HG03521 (cell line): ENCODE results near the gene MACROD2.
"Not testable (repeated sequence)": the region's sequence is repeated elsewhere in the genome, so short reads cannot be mapped to it uniquely, and the experiment has no call there.

Source experiments
- ATAC-seq: cut with Tn5 transposase; IDR thresholded peaks from one replicate; pipeline ENCODE4 v1.9.1; 2021; ENCODE audit warnings: mild to moderate bottlenecking, moderate library complexity; ENCODE audit not compliant: unreplicated experiment

Gene MACROD2

DNA sequence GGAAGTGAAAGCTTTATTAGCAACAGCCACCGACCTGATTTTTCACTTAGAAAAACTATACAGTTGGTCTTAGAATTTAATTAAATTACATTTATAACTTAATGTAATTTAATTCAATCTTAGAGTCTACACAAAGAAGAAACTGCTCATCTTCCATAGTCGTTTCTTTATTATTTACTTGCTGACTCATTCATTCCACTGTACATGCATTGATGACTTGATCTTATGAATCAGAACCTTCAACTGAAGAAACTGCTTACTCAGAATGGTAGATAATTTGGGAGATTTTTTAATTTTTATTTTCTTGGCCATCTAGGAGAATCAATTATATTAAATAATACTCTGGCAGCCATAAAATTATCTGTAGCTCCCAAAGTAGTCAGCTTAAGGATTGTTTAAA is 1363.7 kb downstream of the MACROD2 start:
- ATAC-seq, result no peak

DNA sequence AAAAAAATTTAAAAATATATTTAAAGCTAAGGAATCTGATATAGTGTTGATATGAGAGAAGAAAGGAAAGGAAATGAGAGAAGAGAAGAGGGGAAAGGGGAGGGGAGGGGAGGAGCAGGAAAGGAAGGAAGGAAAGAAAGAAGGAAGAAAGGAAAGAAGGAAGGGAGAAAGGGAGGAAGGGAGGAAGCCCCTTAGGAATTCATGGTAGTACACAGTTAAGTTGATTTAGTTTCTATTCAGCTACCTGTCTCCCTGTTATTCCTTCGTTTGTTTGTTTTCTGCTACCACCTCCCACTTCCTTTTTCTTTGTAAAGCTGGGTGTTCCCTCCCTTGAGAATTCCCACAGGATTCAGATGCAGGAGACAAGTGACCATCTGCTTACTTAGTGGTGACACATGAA is 1367.5 kb downstream of the MACROD2 start:
- ATAC-seq, result no peak

DNA sequence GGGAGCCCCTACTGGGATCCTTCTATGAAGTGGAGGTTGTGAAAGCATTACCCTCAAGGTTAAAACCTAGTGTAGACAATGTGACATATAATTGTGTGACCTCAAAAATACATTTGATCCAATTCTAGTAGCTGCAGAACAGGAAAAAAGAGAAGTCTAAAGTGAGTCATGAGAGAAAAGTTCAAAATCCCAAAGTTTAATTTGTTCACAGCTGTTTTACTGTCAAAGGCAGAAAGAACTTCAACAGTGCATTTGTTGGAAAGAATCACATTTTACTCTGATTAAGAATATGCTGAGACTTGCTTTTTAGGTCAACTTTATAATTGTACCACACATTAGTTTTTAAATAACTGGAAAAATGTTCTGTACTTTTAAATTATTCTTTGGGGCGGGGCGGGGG is 1369.5 kb downstream of the MACROD2 start:
- no peak for ATAC-seq

DNA sequence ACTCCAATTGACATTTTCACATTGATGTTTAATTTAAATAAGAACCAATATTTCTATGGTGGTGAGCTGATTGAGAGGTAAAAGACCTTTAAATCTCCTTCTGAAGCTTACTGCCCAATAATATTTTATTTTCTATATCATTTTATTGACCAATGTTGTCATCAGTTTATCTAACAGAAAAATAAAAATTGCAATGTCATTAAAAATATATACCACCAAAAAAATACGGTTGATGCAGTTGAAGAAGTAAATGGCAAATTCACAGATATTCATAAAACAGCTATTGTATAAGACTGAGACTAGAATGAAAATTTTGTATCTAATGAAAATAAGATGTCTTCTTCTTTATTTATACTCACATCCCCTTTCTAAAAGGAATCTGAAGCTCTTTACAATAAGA is 1375.1 kb downstream of the MACROD2 start:
- ATAC-seq, result no peak

DNA sequence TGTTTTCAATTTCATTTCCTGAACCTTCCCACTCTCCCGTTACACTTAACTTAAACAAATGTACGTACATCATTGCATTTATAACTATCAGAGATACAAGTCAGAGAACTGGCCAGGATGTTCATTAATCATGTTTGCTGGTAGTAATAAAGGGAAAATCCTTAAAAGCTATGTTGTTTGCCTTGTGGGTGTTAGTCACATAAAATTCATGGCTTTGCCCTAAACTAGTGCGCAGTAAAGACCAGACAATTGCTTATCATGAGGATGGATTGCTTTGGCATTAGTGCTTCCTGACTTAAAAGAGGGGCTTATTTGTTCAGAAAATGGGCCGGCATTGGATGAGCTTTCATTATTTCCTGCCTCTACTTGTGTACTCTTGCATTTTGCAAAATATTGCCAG is 1379.4 kb downstream of the MACROD2 start:
- ATAC-seq, result no peak

DNA sequence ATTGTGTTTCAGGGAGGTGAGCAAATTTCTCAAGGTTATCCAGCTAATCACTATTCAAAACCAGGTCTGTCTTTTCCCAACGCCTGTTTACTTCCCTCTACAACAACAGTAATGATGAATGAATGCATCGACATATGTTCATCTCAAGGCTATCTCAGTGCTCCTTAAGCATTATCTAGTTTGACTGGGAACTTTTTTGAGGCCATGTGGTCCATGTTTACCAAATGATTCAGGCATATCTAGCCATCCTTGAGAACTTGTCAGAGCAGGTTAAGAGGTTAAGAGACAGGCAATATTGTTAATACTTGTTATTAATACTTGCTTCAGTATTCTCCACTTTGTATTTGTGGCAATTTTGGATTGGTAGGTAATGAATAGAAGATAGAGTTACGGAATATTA is 1380.5 kb downstream of the MACROD2 start:
- no peak for ATAC-seq

DNA sequence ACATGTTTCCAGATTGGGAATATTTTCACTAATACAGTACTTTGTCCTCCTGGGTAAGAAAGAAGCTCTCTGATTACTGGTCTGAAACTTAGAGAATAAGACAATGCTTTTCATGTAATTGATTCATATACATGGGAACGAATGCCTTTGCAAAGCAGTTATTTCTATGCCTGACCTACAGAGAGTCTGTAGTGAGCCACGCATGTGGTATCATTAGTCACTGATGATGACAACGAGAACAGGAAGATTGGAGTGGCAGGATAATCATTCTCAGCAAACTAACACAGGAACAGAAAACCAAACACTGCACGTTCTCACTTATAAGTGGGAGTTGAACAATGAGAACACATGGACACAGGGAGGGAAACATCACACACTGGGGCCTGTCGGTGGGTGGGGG is 1382.3 kb downstream of the MACROD2 start:
- ATAC-seq, result not testable (repeated sequence)

DNA sequence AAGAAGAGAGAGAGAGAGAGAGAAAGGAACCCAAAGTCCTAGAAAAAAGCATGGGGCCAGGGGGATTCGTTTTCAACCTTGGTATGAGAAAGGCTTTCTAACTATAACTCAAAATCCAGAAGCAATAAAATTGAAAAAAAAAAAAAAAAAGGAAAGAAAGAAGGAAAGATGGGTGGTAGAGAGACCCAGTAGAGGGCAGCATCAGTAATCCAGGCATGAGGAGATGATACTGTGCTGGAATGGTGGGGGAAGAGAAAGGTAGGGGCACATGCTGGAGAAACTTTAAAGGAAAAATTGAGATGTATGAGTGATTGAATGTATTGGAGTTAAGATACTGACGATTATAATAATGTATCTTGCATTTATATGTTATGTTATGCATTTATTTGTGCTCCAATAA is 1382.8 kb downstream of the MACROD2 start:
- no peak for ATAC-seq

DNA sequence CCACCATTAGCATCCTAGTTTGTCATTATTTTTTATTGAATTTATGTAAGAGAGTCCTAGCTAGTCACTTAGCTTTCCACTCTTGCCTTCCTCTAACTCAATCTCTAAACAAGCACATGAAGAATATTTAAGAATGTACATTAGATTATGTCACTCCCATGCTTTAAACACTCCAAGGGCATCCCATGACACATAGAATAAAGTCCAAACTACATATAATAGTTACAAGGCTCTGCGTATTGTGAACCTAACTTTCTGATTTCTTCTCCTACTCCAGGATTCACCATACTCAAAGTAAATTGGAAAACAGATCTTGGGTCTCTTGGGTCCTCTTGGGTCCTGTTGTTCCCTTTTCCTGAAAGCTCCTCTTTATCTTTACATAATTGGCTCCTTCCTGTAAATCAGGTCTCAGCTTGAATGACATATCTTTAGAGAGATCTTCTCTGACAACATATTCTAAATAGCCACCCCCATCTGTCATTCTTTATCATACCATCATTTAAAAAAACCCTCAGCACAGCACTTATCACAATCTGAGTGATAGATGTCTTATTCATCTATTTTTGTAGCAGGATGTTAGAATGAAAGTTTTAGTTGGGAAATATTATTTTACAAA is 1384.5 kb downstream of the MACROD2 start:
- ATAC-seq, result no peak

DNA sequence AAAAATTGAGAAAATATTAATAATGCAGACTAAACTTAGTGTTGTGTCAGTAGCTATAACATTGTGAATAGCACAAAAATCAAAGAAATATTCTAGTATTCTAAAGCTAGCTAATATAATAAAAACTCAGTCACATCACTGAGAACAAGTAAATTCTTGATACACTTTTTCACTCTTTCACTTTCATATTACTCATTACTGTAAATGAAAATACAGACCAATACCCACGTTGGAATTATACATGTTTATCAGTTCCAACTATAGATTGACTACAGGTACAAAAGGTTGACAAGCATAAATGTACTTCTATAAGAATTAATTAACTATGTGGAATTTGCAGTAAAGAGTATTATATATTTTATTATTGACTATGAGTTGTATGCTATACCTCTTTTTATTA is 1385.5 kb downstream of the MACROD2 start:
- ATAC-seq, result no peak

DNA sequence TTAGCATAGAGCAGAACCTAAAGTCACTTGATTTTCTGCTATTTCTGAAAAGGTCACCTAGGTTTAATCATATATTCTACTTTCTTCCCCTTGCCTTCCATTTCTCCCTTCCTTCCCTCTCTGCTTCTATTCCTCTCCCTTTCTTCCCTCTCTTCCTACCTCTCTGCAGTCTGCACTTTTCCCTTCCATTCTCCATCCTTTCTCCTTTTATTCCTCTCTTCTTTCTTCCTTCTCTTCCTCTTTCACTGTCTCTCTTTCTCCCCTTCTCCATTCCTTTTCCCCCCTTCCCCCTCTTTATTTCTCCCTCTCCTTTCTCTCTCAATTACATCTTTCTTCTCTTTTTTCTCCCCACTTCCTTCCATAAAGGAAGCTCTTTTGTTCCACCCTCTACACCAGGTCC is 1391.9 kb downstream of the MACROD2 start:
- ATAC-seq, result no peak

DNA sequence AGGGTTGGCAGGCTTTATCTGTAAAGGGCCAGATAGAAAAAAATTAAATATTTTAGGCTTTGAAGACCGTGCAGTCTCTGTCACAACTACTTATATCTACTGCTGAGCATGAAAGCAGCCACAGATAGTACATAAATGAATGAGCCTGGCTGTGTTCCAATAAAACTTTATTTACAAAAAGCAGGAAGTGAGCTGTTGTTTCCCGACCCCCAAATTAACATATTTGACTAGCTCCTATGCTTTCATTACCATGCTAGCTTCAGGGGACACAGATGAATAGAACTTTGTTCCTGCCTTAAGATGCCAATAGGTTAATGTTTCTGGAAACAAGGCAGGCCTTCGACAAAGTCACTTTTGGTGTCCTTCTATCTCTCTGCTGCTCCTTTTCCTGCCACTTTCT is 1400.1 kb downstream of the MACROD2 start:
- ATAC-seq, result no peak

DNA sequence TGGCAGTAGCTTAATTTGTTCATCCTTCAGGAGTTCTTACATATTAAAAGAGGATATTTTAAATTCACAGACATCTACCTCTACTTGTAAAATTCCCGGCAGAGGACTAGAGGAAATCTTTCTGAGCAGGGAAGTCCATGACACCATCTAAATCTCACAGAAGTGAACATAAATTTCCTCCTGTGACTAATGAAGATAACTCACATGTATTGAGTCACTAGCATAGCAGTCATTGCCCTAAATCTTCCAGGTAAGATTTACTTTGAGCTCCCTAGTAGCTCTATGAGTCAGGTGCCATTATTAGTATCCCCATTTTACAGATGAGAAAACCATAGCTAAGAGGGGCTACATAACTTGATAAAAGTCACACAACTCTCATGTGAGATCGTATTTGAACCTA is 1400.7 kb downstream of the MACROD2 start:
- ATAC-seq, result no peak

DNA sequence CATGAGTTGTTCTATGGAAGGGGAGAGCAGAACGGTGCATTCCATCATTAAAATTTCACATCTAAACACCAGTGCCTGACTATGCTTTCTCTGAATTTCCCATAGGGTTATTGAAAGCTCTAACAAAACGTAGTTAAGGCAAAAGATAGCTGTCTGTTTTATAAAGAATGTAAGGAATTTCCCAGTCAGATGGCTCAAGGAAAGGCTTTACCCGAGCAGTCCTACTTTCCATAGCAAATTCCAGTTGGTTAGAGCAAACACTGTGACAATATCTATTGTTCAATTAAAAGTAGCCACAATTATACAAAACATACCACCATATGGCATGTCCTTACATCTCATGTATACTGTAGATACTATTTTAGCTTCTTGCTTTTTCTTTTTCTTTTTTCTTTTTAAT is 1401.6 kb downstream of the MACROD2 start:
- ATAC-seq, result no peak

DNA sequence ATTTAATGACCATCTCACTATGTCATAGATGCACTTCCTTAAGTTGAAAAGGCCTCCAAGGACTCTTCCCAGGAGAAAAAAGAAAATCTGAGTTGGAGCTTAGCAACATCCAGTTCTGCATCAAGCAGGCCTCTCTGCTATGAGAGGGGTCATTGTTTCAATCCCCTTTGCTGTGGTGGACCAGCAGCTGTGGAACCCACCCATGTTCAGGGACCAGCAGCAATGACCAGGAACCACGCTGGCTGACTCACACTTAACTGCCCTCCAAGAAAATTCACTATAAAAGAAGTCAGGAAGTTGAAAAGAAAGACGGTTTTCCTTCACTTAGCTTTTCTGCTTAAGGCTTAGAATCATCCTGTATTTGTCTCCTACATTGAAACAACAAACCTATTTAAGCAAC is 1404.5 kb downstream of the MACROD2 start:
- no peak for ATAC-seq

DNA sequence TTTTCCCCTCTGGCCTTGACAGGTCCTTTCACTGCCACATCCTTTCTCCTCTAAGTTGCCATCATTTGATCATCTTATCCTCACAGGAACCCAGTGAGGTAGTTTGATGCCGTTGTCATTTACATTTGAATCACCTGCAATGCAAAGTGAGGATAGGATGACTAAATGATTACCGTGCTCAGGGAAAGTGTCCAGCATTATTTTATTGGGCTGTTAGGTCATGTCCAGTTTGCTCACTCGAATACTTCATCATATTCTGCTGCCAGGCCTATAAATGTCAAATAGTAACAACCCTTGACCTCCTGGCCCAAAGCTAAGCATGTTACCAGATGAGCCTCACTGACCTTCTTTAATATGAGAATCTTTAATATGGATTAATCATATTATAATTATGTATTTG is 1410.8 kb downstream of the MACROD2 start:
- ATAC-seq, result no peak

DNA sequence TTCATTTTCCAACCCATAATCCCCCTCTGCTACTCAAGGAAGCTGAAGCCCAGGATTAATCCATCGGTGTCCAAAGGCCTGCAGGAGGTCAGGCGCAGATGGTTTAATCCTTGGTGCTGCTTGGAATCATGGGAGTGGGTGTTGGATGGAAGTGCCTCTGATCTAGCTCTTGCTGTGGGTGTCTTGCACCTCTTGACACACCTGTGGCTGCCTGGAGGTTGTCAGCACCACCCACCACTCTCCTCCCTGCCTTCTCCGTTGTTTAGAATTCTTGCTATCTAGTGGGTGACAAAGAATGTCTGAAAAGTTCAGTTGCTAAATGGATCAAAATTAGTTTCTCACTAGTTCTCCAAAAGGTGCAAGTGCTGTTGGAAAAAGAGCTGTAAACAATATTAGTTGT is 1416.5 kb downstream of the MACROD2 start:
- no peak for ATAC-seq

DNA sequence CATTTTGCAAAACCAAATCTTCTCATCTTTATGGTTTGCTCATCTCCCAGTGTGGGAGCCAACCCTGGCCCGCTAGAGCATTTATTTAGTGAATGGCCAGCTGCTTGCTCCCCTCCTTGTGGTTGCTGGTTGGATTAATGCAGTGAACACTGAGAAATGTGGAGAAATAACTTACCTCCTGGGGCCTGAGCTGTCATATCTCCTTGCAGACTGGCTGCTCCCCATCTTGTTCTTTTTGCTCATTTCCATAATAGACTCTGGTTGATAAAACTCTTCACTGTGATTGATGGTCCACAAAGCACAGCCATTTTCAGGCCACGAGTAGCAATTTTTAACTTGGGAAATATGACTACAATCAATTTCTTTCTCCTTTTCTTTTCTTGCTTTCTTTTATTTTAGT is 1420.6 kb downstream of the MACROD2 start:
- no peak for ATAC-seq

DNA sequence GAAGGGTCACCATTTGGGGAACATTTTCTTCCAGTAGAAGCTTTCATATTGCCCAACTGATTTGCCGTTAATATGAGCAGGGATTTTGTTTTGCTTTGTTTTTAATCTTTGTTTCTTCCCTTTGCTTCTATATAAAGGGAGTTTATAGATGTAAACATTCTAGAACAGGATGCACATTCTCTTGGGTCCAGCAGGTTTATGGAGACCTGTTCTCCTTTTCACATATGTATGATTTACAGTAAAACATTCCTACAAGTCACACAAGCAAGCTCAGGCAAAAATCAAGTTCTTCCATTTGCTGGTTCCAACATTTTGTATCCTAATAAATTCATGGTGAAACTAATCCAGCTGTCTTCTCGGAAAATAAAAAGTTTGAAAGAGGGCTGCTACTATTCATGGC is 1424.5 kb downstream of the MACROD2 start:
- ATAC-seq, result no peak

DNA sequence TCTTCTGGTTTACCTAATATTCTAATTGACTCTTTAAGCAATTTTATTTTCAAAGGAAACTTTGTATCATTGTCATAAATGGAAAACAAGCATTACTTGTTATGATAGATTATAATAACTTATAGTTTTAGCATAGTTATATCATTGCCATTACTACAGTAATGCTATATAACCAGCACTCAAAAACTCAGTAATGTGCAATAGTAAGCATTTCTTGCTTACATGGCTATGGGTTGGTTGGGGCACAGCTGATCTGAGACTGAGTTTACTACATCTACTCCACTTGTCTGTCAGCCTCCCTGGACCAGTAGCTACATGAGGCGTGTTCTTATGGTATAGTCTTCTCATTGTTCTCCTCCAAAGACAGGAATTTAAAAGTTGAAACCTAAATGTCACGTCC is 1427.7 kb downstream of the MACROD2 start:
- ATAC-seq, result no peak

DNA sequence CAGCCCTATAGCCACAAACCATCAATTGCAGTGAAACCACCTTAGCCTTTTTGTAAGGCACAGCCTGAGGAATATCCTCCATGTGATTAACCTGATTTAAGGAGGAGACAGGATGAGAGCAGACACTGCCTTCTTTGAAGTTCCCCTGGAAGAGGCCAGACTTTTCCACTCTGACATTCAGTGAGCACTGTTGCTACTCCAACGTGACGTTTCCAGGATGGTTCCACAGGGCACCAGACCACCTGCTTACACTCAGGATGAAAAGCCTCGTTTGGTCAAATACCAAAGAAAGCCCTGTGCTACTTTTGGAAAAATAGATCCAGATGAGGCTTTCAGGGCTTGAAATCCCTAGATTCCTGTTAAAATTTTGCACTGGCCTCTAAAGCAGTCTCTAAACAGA is 1444.2 kb downstream of the MACROD2 start:
- ATAC-seq, result no peak

DNA sequence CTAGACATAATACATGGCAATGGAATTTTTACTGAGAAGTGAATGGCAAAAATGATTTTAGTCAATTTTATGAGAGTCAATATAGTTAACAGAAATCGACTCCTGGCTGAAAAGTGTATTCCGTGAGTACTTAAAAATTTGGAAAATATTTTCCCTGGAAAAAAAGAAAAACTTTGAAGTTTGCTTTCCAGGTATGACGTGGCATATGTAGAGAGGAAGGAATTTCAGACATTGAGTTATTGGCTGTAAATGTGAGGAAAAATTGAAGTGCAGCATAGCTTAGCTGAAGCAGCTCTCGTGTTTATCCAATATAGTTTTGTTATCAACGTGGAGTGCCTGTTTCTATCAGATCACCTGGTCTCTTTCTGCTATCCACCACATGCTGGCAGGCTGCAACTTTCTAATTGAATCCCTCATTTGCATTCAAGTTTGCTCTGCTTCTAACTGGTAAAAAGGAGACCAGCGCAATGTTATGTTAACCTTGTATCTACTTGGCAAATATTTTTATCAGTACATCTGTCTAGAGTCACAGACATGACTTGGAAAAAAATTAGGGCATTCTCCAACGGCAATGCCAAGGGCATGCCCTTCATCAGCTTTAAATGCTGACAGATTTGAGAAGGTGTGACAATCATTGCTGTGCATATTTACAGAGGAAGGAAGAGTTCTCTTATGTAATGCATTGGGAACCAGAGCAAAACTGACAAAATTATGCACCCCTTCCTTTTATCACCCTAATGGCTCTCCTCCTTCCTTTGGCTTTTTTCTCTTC is 1444.9 kb downstream of the MACROD2 start:
- no peak for ATAC-seq
